Keratinocyte (primary cell): ENCODE results near the gene ZC3H4.

Experiments
- CTCF ChIP-seq, 3 experiments: IDR thresholded peaks in 1 of 3; conservative IDR thresholded peaks in 1 of 3; optimal IDR thresholded peaks in 1 of 3; 2 replicates in 2 of 3; 3 replicates in 1 of 3; pipeline versions ENCODE3 to v1.5.1; 2011; ENCODE audit warnings: low read length in 3 of 3, mild to moderate bottlenecking in 3 of 3, moderate library complexity in 2 of 3, control low read depth in 1 of 3, inconsistent platforms in 1 of 3; ENCODE audit not compliant: insufficient read depth in 2 of 3; ENCODE audit errors: extremely low read depth in 1 of 3
- EZH2 ChIP-seq: IDR thresholded peaks from one replicate; pipeline ENCODE4 v1.6.1; 2012; ENCODE audit warnings: inconsistent platforms, mild to moderate bottlenecking, low read length, moderate library complexity

GRCh38 chr19:47035127-47036096 is 78.2 kb downstream of the ZC3H4 start:
- TF ChIP-seq CTCF (optimal IDR thresholded peaks at IDR 0.05 in 1 of 3, IDR thresholded peaks at IDR 0.05 in 1 of 3, conservative IDR thresholded peaks at IDR 0.05 in 1 of 3; ENCODE audit: extremely low read depth in 1 of 3, insufficient read depth in 2 of 3, low read length in 3 of 3) (peak; percentile 91 to 97 (median 96)), EZH2 (no peak)
